Measurements from ENCODE around the gene ACBD6.

ACBD6 gene

GRCh38 chr1:180280617-180281016 lies 221.8 kb downstream of the ACBD6 start:
- peaks cover 7% of the 10 kb centered on the region for H3K9me3 ChIP-seq (ENCODE audit: control insufficient read depth, insufficient read depth, low read length)
- peaks cover under 1% of the 10 kb centered on the region for H3K36me3 ChIP-seq (ENCODE audit: control insufficient read depth, insufficient read depth, low read length)
- no peaks in the 10 kb centered on the region for H3K27me3 ChIP-seq (ENCODE audit: control insufficient read depth, insufficient read depth, low read length)
- peaks cover 6% of the 10 kb centered on the region for H3K4me1 ChIP-seq (ENCODE audit: control insufficient read depth, insufficient read depth, low read length)
- H3K9ac ChIP-seq (ENCODE audit: low read depth, low read length), result no peak overlapping the region
- H3K4me3 ChIP-seq (ENCODE audit: low read depth, low read length), result no peak overlapping the region

- Histone ChIP-seq H3K36me3 (ENCODE audit: control insufficient read depth, insufficient read depth, low read length) (peaks cover 6% of the 10 kb centered on the region), H3K9me3 (ENCODE audit: control insufficient read depth, insufficient read depth, low read length) (peaks cover 8% of the 10 kb centered on the region), H3K9ac (ENCODE audit: low read depth, low read length) (no peak overlapping the region), H3K4me3 (ENCODE audit: low read depth, low read length) (no peak overlapping the region), H3K27me3 (ENCODE audit: control insufficient read depth, insufficient read depth, low read length) (no peaks in the 10 kb centered on the region), H3K4me1 (ENCODE audit: control insufficient read depth, insufficient read depth, low read length) (peaks cover 6% of the 10 kb centered on the region)
These were observed 222.7 kb downstream of the ACBD6 start for GRCh38 chr1:180279651-180280050.

- H3K27me3 ChIP-seq (ENCODE audit: control insufficient read depth, insufficient read depth, low read length), result no peaks in the 10 kb centered on the region
- H3K9ac ChIP-seq (ENCODE audit: low read depth, low read length), result no peak overlapping the region
- peaks cover 6% of the 10 kb centered on the region for H3K4me1 ChIP-seq (ENCODE audit: control insufficient read depth, insufficient read depth, low read length)
- no peak overlapping the region for H3K4me3 ChIP-seq (ENCODE audit: low read depth, low read length)
- peaks cover 14% of the 10 kb centered on the region for H3K36me3 ChIP-seq (ENCODE audit: control insufficient read depth, insufficient read depth, low read length)
- peaks cover 8% of the 10 kb centered on the region for H3K9me3 ChIP-seq (ENCODE audit: control insufficient read depth, insufficient read depth, low read length)
These were observed 223.6 kb downstream of the ACBD6 start for GRCh38 chr1:180278596-180279395.

- peaks cover 6% of the 10 kb centered on the region for H3K4me1 ChIP-seq (ENCODE audit: control insufficient read depth, insufficient read depth, low read length)
These were observed 224.2 kb downstream of the ACBD6 start for GRCh38 chr1:180278194-180278515.

GRCh38 chr1:180277476-180278193 lies 224.7 kb downstream of the ACBD6 start:
- H3K36me3 ChIP-seq (ENCODE audit: control insufficient read depth, insufficient read depth, low read length), result peaks cover 16% of the 10 kb centered on the region
- H3K4me1 ChIP-seq (ENCODE audit: control insufficient read depth, insufficient read depth, low read length), result peaks cover 6% of the 10 kb centered on the region
- no peak overlapping the region for H3K4me3 ChIP-seq (ENCODE audit: low read depth, low read length)
- peaks cover 8% of the 10 kb centered on the region for H3K9me3 ChIP-seq (ENCODE audit: control insufficient read depth, insufficient read depth, low read length)
- no peaks in the 10 kb centered on the region for H3K27me3 ChIP-seq (ENCODE audit: control insufficient read depth, insufficient read depth, low read length)
- H3K9ac ChIP-seq (ENCODE audit: low read depth, low read length), result no peak overlapping the region

More at GRCh38 chr1:180278194-180278515, 224.2 kb downstream of the ACBD6 start:
- Histone ChIP-seq H3K9me3 (ENCODE audit: control insufficient read depth, insufficient read depth, low read length) (peaks cover 8% of the 10 kb centered on the region), H3K27me3 (ENCODE audit: control insufficient read depth, insufficient read depth, low read length) (no peaks in the 10 kb centered on the region), H3K4me3 (ENCODE audit: low read depth, low read length) (no peak overlapping the region), H3K9ac (ENCODE audit: low read depth, low read length) (no peak overlapping the region), H3K36me3 (ENCODE audit: control insufficient read depth, insufficient read depth, low read length) (peaks cover 16% of the 10 kb centered on the region)

- no peak overlapping the region for H3K4me3 ChIP-seq (ENCODE audit: low read depth, low read length)
These were observed 226.7 kb downstream of the ACBD6 start for GRCh38 chr1:180275726-180276125.

GRCh38 chr1:180274221-180274620 lies 228.2 kb downstream of the ACBD6 start:
- Histone ChIP-seq H3K27me3 (ENCODE audit: control insufficient read depth, insufficient read depth, low read length) (no peaks in the 10 kb centered on the region), H3K9me3 (ENCODE audit: control insufficient read depth, insufficient read depth, low read length) (peaks cover 8% of the 10 kb centered on the region), H3K4me3 (ENCODE audit: low read depth, low read length) (no peak overlapping the region), H3K4me1 (ENCODE audit: control insufficient read depth, insufficient read depth, low read length) (peaks cover 24% of the 10 kb centered on the region), H3K36me3 (ENCODE audit: control insufficient read depth, insufficient read depth, low read length) (peaks cover 23% of the 10 kb centered on the region), H3K9ac (ENCODE audit: low read depth, low read length) (no peak overlapping the region)

More at GRCh38 chr1:180275726-180276125, 226.7 kb downstream of the ACBD6 start:
- peaks cover 16% of the 10 kb centered on the region for H3K4me1 ChIP-seq (ENCODE audit: control insufficient read depth, insufficient read depth, low read length)
- H3K36me3 ChIP-seq (ENCODE audit: control insufficient read depth, insufficient read depth, low read length), result peaks cover 23% of the 10 kb centered on the region
- H3K9me3 ChIP-seq (ENCODE audit: control insufficient read depth, insufficient read depth, low read length), result peaks cover 8% of the 10 kb centered on the region
- no peak overlapping the region for H3K9ac ChIP-seq (ENCODE audit: low read depth, low read length)
- H3K27me3 ChIP-seq (ENCODE audit: control insufficient read depth, insufficient read depth, low read length), result no peaks in the 10 kb centered on the region

- Histone ChIP-seq H3K27me3 (ENCODE audit: control insufficient read depth, insufficient read depth, low read length) (no peaks in the 10 kb centered on the region), H3K4me1 (ENCODE audit: control insufficient read depth, insufficient read depth, low read length) (peaks cover 30% of the 10 kb centered on the region), H3K36me3 (ENCODE audit: control insufficient read depth, insufficient read depth, low read length) (peaks cover 23% of the 10 kb centered on the region), H3K4me3 (ENCODE audit: low read depth, low read length) (no peak overlapping the region), H3K9me3 (ENCODE audit: control insufficient read depth, insufficient read depth, low read length) (peaks cover 8% of the 10 kb centered on the region), H3K9ac (ENCODE audit: low read depth, low read length) (no peak overlapping the region)
These were observed 229.3 kb downstream of the ACBD6 start for GRCh38 chr1:180273066-180273465.

- Histone ChIP-seq H3K36me3 (ENCODE audit: control insufficient read depth, insufficient read depth, low read length) (peaks cover 23% of the 10 kb centered on the region), H3K4me1 (ENCODE audit: control insufficient read depth, insufficient read depth, low read length) (peaks cover 31% of the 10 kb centered on the region), H3K9ac (ENCODE audit: low read depth, low read length) (no peak overlapping the region), H3K9me3 (ENCODE audit: control insufficient read depth, insufficient read depth, low read length) (peaks cover 8% of the 10 kb centered on the region), H3K4me3 (ENCODE audit: low read depth, low read length) (no peak overlapping the region), H3K27me3 (ENCODE audit: control insufficient read depth, insufficient read depth, low read length) (no peaks in the 10 kb centered on the region)
These were observed 230.0 kb downstream of the ACBD6 start for GRCh38 chr1:180272395-180272794.

- peaks cover 23% of the 10 kb centered on the region for H3K36me3 ChIP-seq (ENCODE audit: control insufficient read depth, insufficient read depth, low read length)
- peaks cover 31% of the 10 kb centered on the region for H3K4me1 ChIP-seq (ENCODE audit: control insufficient read depth, insufficient read depth, low read length)
- H3K4me3 ChIP-seq (ENCODE audit: low read depth, low read length), result no peak overlapping the region
- peaks cover 8% of the 10 kb centered on the region for H3K9me3 ChIP-seq (ENCODE audit: control insufficient read depth, insufficient read depth, low read length)
- no peak overlapping the region for H3K9ac ChIP-seq (ENCODE audit: low read depth, low read length)
- no peaks in the 10 kb centered on the region for H3K27me3 ChIP-seq (ENCODE audit: control insufficient read depth, insufficient read depth, low read length)
These were observed 230.8 kb downstream of the ACBD6 start for GRCh38 chr1:180271272-180272255.

- H3K4me1 ChIP-seq (ENCODE audit: control insufficient read depth, insufficient read depth, low read length), result peaks cover 31% of the 10 kb centered on the region
- peaks cover 22% of the 10 kb centered on the region for H3K36me3 ChIP-seq (ENCODE audit: control insufficient read depth, insufficient read depth, low read length)
- no peak overlapping the region for H3K9ac ChIP-seq (ENCODE audit: low read depth, low read length)
- H3K9me3 ChIP-seq (ENCODE audit: control insufficient read depth, insufficient read depth, low read length), result peaks cover 2% of the 10 kb centered on the region
- H3K4me3 ChIP-seq (ENCODE audit: low read depth, low read length), result no peak overlapping the region
- no peaks in the 10 kb centered on the region for H3K27me3 ChIP-seq (ENCODE audit: control insufficient read depth, insufficient read depth, low read length)
These were observed 231.7 kb downstream of the ACBD6 start for GRCh38 chr1:180270530-180271271.
